GM18511 (cell line): ENCODE data around the gene KRTAP5-2.
"Not testable (repeated sequence)": the region's sequence is repeated elsewhere in the genome, so short reads cannot be mapped to it uniquely, and the experiment has no call there.

Experiments
- ATAC-seq: cut with Tn5 transposase; IDR thresholded peaks from one replicate; pipeline ENCODE4 v1.9.1; 2021; ENCODE audit warnings: mild to moderate bottlenecking, moderate library complexity; ENCODE audit not compliant: unreplicated experiment

Gene KRTAP5-2, protein sequence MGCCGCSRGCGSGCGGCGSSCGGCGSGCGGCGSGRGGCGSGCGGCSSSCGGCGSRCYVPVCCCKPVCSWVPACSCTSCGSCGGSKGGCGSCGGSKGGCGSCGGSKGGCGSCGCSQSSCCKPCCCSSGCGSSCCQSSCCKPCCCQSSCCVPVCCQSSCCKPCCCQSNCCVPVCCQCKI

DNA sequence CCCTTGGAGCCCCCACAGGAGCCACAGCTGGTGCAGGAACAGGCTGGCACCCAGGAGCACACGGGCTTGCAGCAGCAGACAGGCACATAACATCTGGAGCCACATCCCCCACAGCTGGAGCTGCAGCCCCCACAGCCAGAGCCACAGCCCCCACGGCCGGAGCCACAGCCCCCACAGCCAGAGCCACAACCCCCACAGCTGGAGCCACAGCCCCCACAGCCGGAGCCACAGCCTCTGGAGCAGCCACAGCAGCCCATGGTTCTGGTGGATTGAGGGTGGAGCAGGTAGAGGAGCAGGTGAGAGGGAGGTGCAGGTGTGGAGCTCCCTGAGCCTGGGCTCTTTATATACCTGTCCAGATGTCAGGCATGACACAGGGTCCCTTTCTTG lies at the start of gene KRTAP5-2:
Gene KRTAP5-2, minus strand, starts transcription at position 301 of the 387 bp plus-strand sequence. Its CDS starts 44 bp downstream, at position 257.
- no peak for ATAC-seq

DNA sequence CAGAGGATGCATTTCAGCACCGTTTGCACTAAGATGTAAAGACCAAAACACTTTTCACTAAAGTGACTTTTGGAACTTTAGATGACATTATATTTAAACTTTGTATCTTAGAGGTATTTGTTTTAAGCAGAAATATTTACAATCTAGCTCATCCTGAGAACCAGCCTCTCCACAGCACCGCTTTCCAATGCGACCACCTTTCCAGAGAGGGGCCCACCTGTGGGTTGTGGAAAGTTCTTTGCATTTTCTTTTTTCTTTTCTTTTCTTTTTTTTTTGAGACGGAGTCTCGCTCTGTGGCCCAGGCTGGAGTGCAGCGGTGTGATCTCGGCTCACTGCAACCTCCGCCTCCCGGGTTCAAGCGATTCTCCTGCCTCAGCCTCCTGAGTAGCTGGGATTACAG lies 48.4 kb upstream of the KRTAP5-2 start:
- not testable (repeated sequence) for ATAC-seq

DNA sequence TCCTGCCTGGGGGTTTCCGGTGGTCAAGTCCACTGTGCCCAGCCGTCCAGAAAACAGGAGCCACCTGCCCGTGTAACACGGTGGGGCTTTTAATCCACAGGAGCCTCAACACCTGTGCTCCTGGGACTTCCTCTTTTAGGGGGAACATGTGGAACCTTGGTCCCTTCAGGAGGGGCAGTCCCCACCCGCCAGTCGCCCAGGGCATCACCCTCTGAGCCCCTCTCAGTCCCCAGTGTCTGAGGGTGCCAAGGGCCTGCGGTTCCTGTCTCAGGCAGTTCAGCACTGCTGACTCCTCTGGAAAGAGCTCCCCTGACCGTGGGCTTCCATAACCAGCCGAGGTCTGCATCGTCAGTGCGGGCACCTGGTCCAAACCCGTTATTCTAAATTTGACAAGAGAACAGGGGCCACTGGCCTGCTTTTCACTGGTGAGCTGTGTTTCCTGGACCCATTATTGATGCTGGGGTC lies 47.3 kb upstream of the KRTAP5-2 start:
- no peak for ATAC-seq

DNA sequence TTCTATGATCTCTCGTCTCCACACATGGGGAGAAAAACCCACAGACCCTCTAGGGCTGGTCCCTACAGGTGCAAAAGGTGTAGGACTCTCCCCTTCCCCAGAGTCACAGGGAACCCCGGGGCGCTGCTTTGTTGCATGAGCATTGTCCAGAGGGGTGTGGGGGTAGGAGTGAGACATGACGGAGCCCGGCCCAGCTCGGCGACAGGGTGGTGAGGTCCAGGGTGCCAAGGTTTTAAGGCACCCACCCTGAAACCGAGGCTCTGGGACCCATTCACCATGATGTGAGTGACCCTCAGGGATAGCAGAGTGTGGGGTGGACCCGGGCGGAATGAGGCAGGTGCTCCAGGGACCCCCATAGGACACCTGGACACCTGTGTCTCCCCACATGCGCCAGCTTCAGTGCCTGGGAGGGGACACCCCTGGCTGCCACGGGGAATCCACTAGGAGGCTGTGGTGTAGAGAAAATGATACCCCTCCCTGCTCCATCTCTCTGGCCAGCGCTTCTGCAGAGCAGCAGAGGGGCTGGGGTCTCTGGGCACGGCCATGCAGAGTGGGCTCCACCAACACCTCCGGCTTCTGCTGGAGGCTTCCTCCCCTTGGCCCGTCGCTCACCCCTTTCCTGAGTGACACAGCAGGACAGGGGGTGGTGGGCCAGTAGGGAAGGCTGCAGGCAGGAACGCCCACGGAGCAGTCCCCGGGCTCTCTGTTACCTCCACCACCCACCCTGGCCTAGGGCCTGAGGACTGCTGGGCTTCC lies 46.7 kb upstream of the KRTAP5-2 start:
- no peak for ATAC-seq

DNA sequence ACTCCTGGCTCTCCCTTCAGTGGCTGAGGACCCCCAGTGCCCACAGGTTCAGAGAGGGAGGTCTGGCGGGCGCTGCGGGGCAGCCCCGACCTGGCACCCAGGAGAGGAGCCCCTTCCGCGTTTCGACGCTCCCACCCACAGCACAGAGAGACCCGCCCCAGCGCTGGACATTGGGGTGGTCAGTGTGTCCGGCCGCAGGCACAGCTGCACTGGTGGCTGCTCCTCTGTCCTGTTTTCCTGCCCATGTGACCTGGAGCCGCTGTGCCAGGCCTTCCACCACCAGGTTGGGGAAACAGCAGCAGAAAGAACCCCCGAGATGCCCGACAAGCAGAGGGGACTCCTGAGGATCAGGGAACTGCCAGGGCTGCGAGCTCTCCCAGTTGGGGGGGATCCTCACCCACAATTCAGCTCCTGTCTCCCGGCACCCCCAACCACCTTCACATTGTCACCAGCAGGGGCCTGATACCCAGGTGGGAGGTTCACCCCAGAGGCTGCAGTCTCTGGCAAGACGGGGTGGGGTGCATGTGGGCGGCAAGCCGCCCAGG lies 45.1 kb upstream of the KRTAP5-2 start:
- ATAC-seq = no peak

DNA sequence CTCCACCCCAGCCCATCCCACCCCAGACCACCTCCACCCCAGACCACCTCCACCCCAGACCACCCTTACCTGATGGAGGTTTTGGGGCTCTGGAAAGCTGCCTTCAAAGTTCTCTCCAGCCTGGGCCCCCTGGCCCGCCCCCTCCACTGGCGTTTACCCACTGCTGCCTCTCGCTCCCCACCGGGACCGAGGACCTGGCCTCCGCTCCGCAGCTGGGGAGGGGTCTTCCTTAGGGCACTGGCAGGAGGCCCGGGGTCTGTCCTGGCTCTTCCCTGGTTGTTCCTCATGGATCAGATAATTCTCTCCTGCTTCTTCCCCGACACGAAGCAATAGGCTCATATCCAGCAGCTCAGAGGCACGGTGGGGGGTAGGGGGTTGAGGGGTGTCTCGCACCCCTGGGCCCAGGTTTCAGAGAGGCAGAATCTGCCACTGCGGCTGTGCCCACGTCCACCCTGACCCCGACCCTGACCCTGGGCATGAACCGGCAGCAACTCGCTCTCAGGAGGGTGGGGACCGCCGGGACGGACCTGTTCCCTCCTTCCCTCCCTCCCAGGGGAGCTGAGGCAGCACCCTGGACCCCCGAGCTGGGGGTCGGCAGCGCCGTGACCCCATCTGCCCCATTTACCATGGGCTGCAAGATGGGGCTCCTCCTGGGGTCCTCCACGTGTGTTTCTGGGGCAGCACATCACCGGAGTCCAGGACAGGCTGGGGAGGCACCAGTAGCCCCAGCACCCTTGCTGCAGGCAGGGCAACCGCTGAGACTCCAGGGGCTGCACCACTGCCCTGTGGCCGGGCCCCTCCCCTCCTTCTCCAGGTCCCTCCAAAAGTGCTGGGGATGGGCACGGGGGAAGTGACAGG lies 44.4 kb upstream of the KRTAP5-2 start:
- no peak for ATAC-seq

DNA sequence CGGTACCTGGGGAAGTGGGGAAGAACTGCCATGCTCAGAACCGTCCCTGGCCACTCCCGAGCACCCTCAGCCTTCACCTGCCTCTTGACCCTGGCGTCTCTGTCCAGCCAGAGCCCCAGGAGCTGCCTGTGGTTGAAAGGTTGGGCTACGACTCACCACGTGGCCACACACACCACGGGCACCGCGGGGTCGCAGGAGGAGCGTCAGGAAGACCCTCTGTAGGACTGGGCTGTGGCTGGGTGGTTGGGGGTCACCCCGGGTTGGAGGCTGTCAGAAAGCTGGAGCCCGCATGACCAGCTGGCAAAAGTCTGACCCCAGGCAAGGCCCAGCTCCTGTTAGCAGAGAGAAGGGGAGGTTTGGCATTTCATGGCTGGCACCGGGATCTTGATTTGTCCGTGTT lies 43.0 kb upstream of the KRTAP5-2 start:
- no peak for ATAC-seq

DNA sequence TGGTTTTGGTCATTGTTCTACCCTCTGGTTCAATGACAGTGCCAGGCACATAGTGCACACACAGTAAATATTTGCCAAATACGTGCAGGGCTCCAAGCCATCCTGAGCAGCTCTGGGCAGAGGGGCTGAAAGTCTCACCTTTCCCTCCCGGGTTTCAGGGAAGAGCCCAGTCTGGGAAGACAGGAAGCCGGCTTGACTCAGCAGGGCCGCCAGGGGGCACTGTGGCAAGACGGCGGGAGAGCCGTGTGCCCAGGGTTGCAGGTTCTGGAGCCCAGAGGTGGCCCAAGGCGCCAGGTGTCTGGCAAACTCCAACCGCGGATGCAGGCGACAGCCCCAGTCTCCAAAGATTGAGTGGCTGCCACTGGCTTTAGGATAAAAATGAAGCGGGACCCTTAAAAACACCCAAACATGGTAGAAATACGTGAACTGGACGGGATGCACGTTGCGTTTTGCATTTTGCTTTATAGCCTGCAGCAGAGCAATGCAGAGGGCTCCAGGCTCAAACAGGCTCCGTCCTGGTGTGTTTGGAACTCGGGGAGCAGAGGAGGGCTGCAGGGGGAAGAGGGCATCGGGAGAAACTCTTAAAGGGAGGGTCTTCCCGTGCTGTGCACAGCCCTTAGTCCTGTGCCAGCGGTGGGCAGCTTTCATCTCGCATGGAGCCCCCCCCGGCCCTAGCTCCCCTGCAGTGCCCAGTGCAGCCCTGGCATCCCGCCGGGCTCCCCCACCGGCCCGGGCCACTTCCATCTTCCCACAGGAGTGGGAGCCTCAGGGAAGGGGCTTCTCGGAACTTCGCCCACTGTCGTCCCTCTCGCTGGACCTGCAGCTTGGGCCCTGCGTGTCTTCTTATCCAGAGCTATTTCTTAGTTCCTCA lies 42.2 kb upstream of the KRTAP5-2 start:
- no peak for ATAC-seq

DNA sequence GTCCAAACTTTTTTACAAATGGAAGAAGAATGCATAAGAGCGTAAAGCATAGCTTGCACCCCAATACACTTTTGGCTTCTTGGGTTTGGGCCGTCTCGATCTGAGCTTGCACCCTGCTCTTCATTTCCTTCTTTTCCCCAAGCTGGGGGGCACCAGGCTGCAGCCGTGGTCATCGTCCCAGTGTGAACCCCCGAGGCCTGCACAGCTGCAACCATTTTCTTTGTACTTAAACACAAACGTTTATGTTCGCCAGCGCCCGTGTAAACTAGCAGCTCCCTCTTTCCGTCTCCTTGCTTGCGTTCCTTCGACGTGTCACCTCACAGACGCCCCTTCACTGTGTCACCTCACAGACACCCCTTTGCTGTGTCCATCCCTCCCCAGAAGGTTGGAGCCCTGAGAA lies 41.6 kb upstream of the KRTAP5-2 start:
- ATAC-seq = no peak

DNA sequence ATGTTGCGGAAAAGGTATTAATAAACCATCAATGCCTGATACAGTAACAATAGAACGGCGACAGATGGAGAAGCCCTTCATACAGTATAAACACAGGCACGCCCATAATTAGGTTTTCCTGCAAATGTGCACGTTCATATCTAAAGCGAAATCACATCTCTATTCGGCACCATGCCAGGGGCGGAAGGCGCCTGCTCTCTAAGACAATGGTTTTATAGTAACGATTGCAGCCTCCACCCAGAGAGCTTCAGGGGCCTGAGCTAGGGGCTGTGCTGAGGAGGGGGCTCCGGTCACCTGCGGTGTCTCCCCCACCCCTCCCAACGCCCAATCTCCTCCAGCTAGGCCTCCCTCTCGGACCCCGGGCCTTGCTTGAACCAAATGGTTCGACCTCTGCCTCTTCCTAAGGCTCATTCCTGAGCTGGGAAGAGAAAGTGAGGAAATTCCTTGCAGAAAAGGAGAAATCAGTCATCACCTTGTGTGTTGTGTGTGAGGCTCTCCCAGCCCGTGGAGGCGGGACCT lies 41.1 kb upstream of the KRTAP5-2 start:
- ATAC-seq = no peak

DNA sequence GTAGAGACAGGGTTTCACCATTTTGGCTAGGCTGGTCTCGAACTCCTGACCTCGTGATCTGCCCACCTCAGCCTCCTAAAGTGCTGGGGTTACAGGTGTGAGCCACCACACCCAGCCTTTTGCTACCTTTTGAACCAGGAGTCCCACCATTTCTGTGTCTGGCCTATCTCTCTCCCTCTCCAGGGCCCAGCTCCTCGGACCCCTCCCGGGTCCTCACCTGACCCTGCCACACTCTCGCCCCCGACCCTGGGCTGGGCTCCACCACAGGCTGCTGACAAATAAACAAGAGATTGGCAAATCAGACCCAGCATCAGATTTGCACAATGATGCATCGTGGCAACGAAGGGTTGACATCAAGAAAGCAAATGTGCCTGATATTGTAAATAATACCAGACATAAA lies 40.2 kb upstream of the KRTAP5-2 start:
- ATAC-seq = no peak

DNA sequence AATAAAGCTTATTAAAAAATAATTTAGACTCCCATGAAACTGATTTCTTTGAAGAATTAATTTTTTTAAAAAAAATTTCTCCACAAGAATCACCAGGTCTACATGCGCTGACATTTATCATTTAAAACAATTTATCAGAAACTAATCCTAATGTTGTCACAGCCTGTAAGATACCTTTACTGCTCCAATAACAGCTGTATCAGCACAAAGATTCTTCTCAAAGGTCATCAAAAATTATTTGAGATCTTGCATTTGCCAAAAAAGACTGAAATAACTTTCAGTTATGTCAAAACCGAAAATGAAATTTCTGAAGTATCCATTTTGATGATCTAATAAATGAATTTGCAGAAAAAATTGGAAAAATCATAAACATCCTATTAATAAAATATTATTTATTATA lies 39.5 kb upstream of the KRTAP5-2 start:
- ATAC-seq = no peak

DNA sequence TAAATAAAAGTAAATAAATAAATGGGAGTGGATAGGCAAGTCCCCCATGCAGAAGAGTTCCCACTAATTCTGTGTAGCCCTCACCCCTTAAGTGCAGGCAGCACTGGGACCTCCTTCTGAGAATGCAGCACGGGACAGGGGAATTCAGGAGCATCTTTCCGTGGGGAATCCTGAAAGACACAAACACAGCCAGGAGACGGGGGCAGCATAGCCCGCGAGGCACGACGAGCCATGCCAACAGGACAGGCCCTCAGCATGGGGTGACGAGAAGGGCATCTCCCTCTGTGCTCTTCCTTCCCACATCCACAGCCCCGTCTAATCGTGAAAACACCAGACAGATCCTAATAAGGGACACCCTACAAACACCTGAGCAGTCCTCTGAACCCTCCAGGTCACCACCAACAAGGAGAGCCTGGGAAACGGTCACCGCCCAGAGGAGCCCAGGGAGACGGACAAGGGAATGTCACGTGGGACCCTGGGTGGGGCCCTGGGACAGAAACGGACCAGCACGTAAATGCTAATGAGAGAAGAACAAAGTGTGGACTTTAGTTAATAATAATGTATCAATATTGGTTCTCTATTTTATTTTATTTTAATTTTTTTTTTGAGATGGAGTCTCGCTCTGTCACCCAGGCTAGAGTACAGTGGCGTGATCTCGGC lies 38.3 kb upstream of the KRTAP5-2 start:
- ATAC-seq = no peak

DNA sequence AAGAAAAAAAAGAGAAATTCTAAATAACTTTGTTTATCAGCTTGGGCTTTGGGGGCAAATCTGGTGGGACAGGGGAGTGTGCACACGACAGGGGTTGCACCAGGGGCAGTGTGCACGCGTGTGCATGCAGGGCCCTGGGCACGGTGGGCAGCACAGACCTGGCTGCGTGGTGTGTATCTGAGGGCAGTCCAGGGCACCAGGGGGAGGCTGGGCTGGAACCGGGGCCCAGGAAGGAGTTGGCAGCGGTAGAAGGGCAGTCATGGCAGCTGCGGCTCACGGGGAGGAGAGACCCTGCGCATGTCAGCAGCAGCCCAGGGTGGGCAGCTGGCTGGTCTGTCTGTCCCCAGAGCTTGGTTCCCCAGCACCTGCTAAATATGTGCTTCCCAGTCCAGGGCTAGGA lies 35.8 kb upstream of the KRTAP5-2 start:
- ATAC-seq = no peak

DNA sequence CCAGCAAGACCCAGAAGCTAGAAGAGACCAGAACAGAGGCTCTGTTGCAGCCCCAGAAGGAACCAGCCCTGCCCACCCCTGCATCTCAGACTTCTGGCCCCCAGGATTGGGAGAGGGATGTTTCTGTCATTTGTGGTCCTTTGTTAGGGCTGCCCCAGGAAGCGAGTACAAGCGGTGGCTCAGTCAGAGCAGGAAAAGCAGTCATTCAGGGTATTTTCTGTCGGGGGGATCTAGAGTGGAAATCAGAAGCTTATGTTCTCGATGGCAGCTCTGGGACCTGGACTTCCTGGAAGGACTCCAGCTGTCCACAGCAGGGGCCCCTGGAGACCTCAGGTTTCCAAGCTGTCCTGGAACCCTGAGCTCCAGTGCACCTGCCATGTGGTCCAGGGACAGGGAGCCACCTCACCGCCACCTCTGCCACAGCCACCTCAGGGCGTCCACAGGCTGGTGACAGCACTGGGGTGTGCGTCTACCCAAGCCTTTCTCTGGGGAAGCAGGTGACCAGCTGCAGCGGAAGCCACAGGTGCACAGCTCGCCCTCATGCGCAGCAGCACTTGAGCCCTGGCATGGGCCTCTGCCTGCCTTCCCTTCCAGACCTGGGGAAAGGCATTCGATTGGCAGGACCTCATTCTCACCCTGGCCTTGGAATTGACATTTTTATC lies 34.1 kb upstream of the KRTAP5-2 start:
- no peak for ATAC-seq

DNA sequence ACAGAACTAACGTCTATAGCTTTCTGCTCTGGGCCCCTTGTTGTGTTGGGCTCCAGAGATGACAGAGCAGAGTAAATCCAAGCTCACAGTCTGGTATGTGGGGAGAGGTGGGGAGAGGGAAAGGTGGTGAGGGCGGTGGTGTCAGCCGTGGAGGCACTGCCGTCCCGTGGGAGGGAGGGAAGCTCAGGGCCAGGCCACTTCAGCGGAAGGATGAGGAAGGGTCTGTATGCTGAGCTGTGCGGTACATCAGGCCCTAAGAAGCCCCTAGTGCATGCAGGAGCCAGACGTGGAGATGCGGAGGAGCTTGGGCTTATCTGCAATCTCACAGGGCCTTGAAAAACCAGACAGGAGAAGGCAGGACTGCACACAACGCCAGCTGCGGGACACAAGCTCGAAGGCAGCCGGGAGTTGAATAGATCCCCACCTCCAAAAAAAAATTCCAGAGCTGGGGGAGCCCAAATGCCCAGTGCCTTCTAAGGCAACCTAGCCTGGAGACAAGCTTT lies 33.0 kb upstream of the KRTAP5-2 start:
- no peak for ATAC-seq

DNA sequence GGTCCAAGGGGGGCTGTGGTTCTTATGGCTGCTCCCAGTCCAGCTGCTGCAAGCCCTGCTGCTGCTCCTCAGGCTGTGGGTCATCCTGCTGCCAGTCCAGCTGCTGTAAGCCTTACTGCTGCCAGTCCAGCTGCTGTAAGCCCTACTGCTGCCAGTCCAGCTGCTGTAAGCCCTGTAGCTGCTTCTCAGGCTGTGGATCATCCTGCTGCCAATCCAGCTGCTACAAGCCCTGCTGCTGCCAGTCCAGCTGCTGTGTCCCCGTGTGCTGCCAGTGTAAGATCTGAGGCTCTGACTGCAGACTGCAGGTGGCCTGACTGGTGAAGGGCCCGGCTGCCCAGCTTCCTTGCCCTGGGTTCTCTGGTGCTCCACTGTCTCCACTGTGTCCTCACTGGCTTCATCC lies 32.2 kb upstream of the KRTAP5-2 start:
- no peak for ATAC-seq

DNA sequence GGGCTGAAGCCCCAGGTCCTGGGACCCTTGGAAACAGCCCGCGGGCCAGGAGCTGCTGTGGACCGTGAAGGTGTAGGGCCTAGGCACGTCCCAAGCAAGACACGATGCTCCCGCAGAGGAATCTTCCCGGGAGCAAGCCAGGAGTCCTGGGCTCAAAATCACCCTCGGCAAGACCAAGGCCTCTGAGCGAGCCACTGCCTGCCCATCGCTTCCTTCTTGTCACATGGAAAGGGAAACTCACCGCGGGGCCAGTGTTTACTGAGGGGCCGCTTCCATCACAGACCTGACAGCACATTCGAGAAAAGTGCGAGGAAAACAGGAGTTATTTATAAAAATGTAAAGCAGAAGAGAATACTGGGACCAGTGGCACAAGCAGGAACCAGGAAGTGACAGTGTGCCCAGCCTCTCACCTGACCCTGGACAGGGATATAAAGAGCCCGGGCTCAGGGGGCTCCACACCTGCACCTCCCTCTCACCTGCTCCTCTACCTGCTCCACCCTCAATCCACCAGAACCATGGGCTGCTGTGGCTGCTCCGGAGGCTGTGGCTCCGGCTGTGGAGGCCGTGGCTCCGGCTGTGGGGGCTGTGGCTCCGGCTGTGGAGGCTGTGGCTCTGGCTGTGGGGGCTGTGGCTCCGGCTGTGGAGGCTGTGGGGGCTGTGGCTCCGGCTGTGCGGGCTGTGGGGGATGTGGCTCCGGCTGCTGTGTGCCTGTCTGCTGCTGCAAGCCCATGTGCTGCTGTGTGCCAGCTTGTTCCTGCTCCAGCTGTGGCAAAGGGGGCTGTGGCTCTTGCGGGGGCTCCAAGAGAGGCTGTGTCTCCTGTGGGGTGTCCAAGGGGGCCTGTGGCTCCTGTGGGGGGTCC lies 31.5 kb upstream of the KRTAP5-2 start, which contains the start of gene KRTAP5-5:
Gene KRTAP5-5, plus strand, starts transcription at position 450 of the 860 bp plus-strand sequence. Its CDS starts 66 bp downstream, at position 516.
- ATAC-seq = no peak
